OCI-LY1 (cell line): ENCODE results near the gene MYO9A.

Experiments
- EZH2 ChIP-seq: fragments of 200-600 bp; sonication (generic), shearing (Covaris generic); IDR thresholded peaks from 2 replicates; pipeline ENCODE4 v1.8.0; 2017; ENCODE audit warnings: borderline replicate concordance, mixed run types, mild to moderate bottlenecking, antibody characterized with exemption, low read length, moderate library complexity, mixed read lengths
- TF ChIP-seq, protein P1 (sequence below): fragments of 200-600 bp; sonication (generic), shearing (Covaris generic); IDR thresholded peaks from 2 replicates; pipeline ENCODE4 v1.5.1; 2017; ENCODE audit warnings: mild to moderate bottlenecking, antibody characterized with exemption, low read length, moderate library complexity, mixed read lengths

DNA sequence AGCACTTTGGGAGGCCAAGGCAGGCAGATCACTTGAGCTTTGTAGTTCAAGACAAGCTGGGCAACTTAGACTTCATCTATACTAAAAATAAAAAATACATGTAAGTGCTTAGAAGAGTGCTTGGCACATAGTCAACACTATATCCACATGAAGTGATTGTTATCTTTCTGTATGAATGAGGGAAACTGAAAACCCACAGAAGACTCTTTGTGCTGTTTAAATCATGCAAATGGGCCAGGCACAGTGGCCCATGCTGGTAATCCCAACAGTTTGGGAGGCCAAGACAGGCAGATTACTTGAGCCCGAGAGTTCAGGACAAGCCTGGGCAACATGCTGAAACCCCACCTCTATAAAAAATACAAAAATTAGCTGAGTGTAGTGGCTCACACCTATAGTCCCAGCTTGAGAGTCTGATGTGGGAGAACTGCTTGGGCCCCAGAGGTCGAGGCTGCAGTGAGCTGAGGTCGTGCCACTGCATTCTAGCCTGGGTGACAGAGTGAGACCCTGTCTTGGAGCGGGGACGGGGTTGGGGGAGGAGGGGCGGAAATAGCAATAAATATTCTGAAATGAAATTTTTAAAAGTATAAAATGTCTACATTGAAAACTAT is 177.9 kb downstream of the MYO9A start:
- TF ChIP-seq, protein P1, sequence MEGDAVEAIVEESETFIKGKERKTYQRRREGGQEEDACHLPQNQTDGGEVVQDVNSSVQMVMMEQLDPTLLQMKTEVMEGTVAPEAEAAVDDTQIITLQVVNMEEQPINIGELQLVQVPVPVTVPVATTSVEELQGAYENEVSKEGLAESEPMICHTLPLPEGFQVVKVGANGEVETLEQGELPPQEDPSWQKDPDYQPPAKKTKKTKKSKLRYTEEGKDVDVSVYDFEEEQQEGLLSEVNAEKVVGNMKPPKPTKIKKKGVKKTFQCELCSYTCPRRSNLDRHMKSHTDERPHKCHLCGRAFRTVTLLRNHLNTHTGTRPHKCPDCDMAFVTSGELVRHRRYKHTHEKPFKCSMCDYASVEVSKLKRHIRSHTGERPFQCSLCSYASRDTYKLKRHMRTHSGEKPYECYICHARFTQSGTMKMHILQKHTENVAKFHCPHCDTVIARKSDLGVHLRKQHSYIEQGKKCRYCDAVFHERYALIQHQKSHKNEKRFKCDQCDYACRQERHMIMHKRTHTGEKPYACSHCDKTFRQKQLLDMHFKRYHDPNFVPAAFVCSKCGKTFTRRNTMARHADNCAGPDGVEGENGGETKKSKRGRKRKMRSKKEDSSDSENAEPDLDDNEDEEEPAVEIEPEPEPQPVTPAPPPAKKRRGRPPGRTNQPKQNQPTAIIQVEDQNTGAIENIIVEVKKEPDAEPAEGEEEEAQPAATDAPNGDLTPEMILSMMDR, result no peak
- TF ChIP-seq EZH2, result no peak
